ENCODE measurements around the gene ZNF619. TPM values are rescaled to one million over a fixed set of nuclear protein-coding genes. Genes with fewer than 3 reads are reported as not detected.

Gene ZNF619
- total RNA-seq, 2 experiments from 2014 or later, result 5.7 to 6.3 TPM

DNA sequence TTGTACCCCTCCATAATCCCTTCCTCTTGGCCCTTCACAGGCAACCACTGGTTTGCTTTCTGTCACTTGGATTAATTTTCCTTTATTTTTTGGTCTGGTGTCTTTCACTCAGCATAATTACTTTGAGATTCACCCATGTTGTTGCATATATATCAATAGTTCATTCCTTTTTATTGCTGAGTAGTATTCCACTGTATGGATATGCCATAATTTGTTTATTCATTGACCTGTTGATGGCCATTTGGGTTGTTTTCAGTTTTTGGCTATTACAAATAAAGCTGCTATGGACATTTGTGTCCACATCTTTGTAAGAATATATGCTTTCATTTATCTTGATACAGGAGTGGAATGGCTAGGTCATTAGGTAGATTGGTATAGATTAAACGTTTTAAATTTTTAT, 41.9 kb downstream of the ZNF619 start:
- peaks cover 11% of the 10 kb centered on the region for H3K36me3 Mint-ChIP-seq (ENCODE audit: low read depth)
- TF ChIP-seq CTCF (IDR thresholded peaks at IDR 0.05), result no peak

GRCh38 chr3:40521254-40521653, 44.3 kb downstream of the ZNF619 start:
- peaks cover 5% of the 10 kb centered on the region for H3K36me3 Mint-ChIP-seq (ENCODE audit: low read depth)
- DNase-seq (no peak), ATAC-seq (no peak)
- H3K4me3 Mint-ChIP-seq, result no peak overlapping the region
- POLR2A ChIA-PET, result no interaction called here
- CTCF ChIA-PET, result no interaction called here
- H3K4me1 Mint-ChIP-seq (ENCODE audit: low read depth), result peaks cover 13% of the 10 kb centered on the region
- H3K9me3 Mint-ChIP-seq, result no peaks in the 10 kb centered on the region
- H3K27ac Mint-ChIP-seq, result no peak overlapping the region
- intact Hi-C loops (cut with micrococcal nuclease), result no loop called here
- no peaks in the 10 kb centered on the region for H3K27me3 Mint-ChIP-seq
- no peak for TF ChIP-seq CTCF (IDR thresholded peaks at IDR 0.05)

More for the DNA sequence above, 41.9 kb downstream of the ZNF619 start:
- Mint-ChIP-seq H3K27ac (no peak overlapping the region), H3K4me1 (ENCODE audit: low read depth) (peaks cover 2% of the 10 kb centered on the region), H3K9me3 (no peaks in the 10 kb centered on the region), H3K4me3 (no peak overlapping the region), H3K27me3 (no peaks in the 10 kb centered on the region)
- CTCF ChIA-PET, result interaction anchor here (1.3 kb wide), 1 partner anchor 11 kb away, joined by 5 read pairs; no protein-coding TSS in a partner anchor
- DNase-seq, result no peak
- POLR2A ChIA-PET, result no interaction called here
- ATAC-seq, result no peak
- intact Hi-C loops (cut with micrococcal nuclease), result no loop called here

GRCh38 chr3:40523781-40524180, 46.9 kb downstream of the ZNF619 start:
- ATAC-seq (no peak), DNase-seq (no peak)
- H3K27ac Mint-ChIP-seq, result peak overlapping the region; percentile 91
- peaks cover 23% of the 10 kb centered on the region for H3K36me3 Mint-ChIP-seq (ENCODE audit: low read depth)
- no peaks in the 10 kb centered on the region for H3K9me3 Mint-ChIP-seq
- ChIA-PET CTCF (interaction anchor here (0.8 to 1.0 kb wide), 3 partner anchors 46 to 332 kb away, joined by 3 to 4 read pairs (median 3); no protein-coding TSS in a partner anchor), POLR2A (interaction anchor here (0.9 to 1.8 kb wide), 7 partner anchors 10 to 71 kb away, joined by 3 to 11 read pairs (median 4); partner anchors contain the start of genes RPL14, ZNF619 and ZNF620)
- intact Hi-C loops (cut with micrococcal nuclease), result no loop called here
- TF ChIP-seq CTCF (IDR thresholded peaks at IDR 0.05), result no peak
- H3K4me1 Mint-ChIP-seq (ENCODE audit: low read depth), result peaks cover 23% of the 10 kb centered on the region
- no peaks in the 10 kb centered on the region for H3K27me3 Mint-ChIP-seq
- peak overlapping the region; percentile 90 for H3K4me3 Mint-ChIP-seq

DNA sequence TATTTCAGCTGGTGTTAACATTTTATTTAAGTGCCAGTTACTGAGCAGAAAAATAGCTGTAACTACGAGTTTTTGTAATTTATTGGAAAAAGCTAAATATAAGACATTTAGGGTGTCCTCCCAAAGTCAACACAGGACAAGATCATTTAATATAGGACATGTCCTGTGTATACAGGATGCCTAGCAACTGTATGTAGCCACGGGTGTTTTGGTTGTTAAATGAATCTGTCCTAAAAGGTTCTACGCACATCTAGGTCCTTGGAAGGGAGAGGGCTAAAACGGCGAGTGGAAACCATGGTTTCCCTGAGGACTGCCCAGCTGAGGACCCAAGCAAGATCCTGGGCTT, 47.3 kb downstream of the ZNF619 start:
- Mint-ChIP-seq H3K9me3 (no peaks in the 10 kb centered on the region), H3K4me3 (peak overlapping the region; percentile 90), H3K4me1 (ENCODE audit: low read depth) (peaks cover 23% of the 10 kb centered on the region), H3K27ac (peak overlapping the region; percentile 91), H3K27me3 (no peaks in the 10 kb centered on the region), H3K36me3 (ENCODE audit: low read depth) (peaks cover 25% of the 10 kb centered on the region)
- ATAC-seq (no peak), DNase-seq (no peak)
- ChIA-PET CTCF (interaction anchor here (0.8 to 2.0 kb wide), 4 partner anchors 19 to 333 kb away, joined by 3 to 6 read pairs (median 4); no protein-coding TSS in a partner anchor), POLR2A (interaction anchor here (0.7 to 1.8 kb wide), 9 partner anchors 10 to 72 kb away, joined by 3 to 11 read pairs (median 4); partner anchors contain the start of genes RPL14, ZNF619 and ZNF620)
- intact Hi-C loops (cut with micrococcal nuclease), result no loop called here
- no peak for TF ChIP-seq CTCF (IDR thresholded peaks at IDR 0.05)

DNA sequence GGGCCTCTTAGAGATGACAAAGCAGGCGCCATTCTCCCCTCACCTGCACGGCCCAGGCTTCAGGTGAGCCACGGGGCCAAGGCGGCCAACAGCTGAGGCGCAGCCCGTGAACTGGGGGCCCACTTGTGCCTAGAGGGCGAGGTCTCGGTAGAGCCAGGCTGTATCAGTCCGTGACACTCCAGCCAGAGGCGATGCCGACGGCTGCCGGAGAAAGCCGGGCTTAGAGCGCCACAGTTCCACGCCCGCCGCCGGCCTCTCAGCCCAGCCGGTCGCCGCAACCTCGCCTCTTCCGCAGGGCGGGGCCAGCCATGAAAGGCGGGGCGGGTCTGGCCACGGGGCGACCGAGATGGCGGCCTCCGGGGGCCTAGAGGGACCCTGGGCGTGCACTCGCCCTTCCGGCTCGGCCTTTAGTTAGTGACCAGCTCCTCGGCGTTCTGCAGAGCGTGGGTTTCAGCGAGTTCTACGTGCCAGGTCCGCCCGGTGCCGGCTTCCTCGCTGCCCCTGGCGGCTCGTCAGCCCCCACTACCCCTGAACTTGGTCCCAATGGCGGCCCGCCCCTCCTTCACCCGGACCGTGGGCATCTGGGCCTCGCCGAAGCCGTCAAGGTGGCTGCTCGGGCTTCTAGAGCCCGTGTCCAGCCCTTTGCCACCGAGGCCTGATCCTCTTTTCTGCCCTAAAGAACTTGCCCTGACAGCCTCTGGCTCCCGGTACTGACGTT, 47.8 kb downstream of the ZNF619 start, which contains the start of gene ZNF621:
TSS of gene ZNF621 (plus strand) at position 393 of the 718 bp plus-strand sequence. CDS start 881 bp downstream, outside the sequence.
- CTCF ChIA-PET, result interaction anchor here (0.8 to 2.0 kb wide), 3 partner anchors 20 to 81 kb away, joined by 3 to 6 read pairs (median 4); no protein-coding TSS in a partner anchor
- no peaks in the 10 kb centered on the region for H3K9me3 Mint-ChIP-seq
- H3K36me3 Mint-ChIP-seq (ENCODE audit: low read depth), result peaks cover 25% of the 10 kb centered on the region
- peak within 1 kb of the TSS; percentile 91 for H3K27ac Mint-ChIP-seq
- peak within 1 kb of the TSS; percentile 90 for H3K4me3 Mint-ChIP-seq
- no peak for TF ChIP-seq CTCF (IDR thresholded peaks at IDR 0.05)
- H3K27me3 Mint-ChIP-seq, result no peaks in the 10 kb centered on the region
- POLR2A ChIA-PET, result interaction anchor here (0.7 to 1.8 kb wide), 9 partner anchors 9 to 675 kb away, joined by 3 to 11 read pairs (median 4); partner anchors contain the start of genes CTNNB1, RPL14, ZNF619 and ZNF620
- intact Hi-C loops (cut with micrococcal nuclease), result no loop called here
- DNase-seq (peak; percentile 88), ATAC-seq (peak; percentile 99)
- H3K4me1 Mint-ChIP-seq (ENCODE audit: low read depth), result peaks cover 23% of the 10 kb centered on the region

Measured in activated CD8-positive, alpha-beta T cell treated with anti-CD3 and anti-CD28 coated beads for 36 hours (primary cell).